Astrocyte of the cerebellum (primary cell): ENCODE measurements around the gene ZNF503.

ENCODE experiments used
- DNase-seq: peaks from one replicate; pipeline ENCODE4 v3.0.0-alpha.2; 2011; ENCODE audit warnings: low read depth
- H3K4me3 ChIP-seq: 2 replicates; pipeline ENCODE4 v1.5.1; 2011; ENCODE audit warnings: mild to moderate bottlenecking, low read depth, low read length, moderate library complexity
- in situ Hi-C: cut with HindIII; loops from 2 replicates; pipeline ENCODE4 v1.10.0; 2017; ENCODE audit warnings: low sequenced_read_pairs
- TF ChIP-seq, protein P1 (sequence below): IDR thresholded peaks from 2 replicates; pipeline ENCODE4 v1.5.1; 2012; ENCODE audit warnings: low read length, low read depth, moderate library complexity, mild to moderate bottlenecking; ENCODE audit errors: missing control alignments

Gene ZNF503

DNA sequence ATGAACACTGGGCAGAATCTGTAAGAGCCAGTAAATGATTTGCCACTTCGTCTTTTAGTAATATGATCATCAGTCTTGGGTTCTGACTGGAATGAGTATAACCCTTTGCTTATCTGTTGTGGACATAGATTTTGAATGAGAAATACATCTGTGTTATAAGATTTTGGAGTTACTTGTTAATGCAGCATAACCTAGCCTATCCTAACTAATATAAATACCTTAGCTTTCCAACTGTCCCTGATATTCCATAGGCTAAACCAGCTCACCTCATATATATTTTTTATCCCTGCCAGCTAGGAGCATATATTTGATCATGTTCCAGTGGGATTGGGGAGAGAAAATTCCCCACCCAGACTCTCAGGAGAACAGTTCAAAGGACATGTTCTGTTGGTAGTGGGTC, 44.9 kb upstream of the ZNF503 start:
- TF ChIP-seq, protein P1, sequence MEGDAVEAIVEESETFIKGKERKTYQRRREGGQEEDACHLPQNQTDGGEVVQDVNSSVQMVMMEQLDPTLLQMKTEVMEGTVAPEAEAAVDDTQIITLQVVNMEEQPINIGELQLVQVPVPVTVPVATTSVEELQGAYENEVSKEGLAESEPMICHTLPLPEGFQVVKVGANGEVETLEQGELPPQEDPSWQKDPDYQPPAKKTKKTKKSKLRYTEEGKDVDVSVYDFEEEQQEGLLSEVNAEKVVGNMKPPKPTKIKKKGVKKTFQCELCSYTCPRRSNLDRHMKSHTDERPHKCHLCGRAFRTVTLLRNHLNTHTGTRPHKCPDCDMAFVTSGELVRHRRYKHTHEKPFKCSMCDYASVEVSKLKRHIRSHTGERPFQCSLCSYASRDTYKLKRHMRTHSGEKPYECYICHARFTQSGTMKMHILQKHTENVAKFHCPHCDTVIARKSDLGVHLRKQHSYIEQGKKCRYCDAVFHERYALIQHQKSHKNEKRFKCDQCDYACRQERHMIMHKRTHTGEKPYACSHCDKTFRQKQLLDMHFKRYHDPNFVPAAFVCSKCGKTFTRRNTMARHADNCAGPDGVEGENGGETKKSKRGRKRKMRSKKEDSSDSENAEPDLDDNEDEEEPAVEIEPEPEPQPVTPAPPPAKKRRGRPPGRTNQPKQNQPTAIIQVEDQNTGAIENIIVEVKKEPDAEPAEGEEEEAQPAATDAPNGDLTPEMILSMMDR = no peak
- H3K4me3 ChIP-seq = no peak overlapping the region
- in situ Hi-C loops = no loop called here
- DNase-seq = no peak

DNA sequence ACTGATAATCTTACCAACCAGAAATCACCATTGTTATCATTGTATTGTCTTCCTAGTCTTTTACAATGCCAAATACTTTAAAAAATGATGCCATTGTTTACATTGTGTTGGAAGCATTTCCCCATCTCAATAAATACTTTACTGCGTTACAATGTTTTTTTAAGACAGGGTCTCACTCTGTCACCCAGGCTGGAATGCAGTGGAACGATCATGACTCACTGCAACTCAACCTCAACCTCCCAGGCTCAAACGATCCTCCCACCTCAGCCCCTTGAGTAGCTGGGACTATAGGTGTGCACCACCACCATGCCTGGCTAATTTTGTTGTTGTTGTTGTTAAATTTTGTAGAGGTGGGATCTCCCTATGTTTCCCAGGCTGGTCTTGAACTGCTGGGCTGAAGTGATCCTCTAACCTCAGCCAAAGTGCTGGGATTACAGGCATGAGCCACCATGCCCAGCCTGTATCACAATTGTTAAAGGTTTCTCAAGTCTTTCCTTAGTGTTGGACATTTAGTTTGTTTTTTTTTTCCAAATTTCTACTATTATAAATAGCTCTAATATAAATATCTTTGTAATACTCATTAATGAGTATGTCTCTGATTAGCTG, 43.3 kb upstream of the ZNF503 start:
- no peak overlapping the region for H3K4me3 ChIP-seq
- TF ChIP-seq, protein P1 = no peak
- no peak for DNase-seq
- in situ Hi-C loops = no loop called here

DNA sequence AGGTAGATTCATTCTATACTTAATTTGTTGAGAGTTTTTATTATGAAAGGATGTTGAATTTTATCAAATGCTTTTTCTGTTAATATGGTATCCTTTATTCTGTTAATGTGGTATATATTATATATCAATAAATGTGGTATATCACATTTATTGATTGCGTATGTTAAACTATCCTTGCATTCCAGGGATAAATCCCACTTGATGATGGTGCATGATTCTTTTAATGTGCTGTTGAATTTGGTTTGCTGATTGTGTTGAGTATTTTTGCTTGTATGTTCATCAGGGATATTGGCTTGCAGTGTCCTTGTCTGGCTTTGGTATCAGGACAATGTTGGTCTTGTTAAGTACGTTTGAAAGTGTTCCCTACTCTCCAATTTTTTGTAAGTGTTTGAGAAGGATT, 41.8 kb upstream of the ZNF503 start:
- no peak for DNase-seq
- in situ Hi-C loops = no loop called here
- TF ChIP-seq, protein P1 = no peak
- H3K4me3 ChIP-seq = no peak overlapping the region

DNA sequence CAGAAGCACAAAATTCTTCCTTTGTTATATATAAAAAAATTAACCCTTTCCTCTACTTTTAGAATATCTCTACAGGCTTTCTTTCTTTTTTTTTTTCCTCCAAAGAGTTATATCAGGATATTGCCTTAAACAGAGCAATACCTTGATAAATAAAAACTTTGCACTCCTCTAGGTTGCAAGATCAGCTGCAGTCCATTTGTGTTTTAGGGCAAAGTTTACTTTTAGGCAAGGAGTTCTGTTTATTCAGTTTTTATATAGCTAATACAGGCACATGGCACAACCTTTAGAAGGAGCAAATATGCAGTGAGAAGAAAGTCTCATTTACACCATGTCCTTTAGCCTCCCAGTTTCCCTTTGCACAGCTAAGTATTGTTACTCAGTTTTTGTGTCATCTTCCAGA, 40.1 kb upstream of the ZNF503 start:
- in situ Hi-C loops = no loop called here
- no peak overlapping the region for H3K4me3 ChIP-seq
- DNase-seq = no peak
- TF ChIP-seq, protein P1 = no peak

DNA sequence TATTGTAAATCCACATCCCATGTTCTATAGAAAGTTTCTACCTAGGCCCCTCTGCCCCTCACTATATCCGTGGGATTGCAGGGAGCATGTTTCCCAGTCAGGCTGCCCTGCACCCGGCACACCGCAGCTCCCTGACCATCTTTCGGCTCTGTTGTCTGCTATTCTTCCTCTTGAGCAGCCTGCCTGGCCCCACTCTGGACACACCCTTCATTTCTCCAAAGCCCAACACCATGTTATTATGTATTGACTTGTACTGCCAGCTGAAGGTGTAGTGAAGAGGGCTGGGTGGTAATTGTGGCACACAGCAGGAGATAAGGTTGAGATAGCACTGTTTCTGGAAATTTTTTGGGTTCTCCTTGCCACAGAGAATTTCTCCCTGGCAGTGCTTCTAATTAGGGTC, 39.6 kb upstream of the ZNF503 start:
- TF ChIP-seq, protein P1 = no peak
- DNase-seq = no peak
- in situ Hi-C loops = no loop called here
- no peak overlapping the region for H3K4me3 ChIP-seq

DNA sequence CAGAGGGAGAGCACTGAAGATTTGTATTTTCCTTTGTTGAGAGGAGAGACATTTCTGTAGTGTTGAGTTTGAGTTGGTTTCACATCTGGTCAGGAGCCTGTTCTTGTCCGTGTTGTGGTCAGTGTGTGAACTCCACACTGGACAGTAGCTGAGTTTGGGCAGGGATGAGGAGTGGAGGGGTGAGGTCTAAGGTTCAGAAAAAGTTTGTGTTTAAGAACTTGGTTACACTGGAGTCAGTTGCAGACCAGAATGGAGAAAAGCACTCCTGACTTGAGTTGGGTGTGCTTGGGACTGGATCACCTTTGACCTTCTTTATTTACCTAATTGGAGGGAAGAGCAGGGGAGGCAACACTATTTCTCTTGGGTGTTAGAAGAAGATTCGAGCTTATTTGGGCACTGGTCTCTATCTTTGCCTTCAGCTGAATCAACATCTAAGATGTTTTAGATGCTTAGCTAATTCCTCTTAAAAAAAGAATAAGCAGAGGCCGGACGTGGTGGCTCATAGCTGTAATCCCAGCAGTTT, 38.8 kb upstream of the ZNF503 start:
- in situ Hi-C loops = no loop called here

More for the DNA sequence above, 38.8 kb upstream of the ZNF503 start:
- no peak for DNase-seq
- H3K4me3 ChIP-seq = no peak overlapping the region
- TF ChIP-seq, protein P1 = no peak
